Loucy (cell line): ENCODE measurements around the gene BPIFB1.

ENCODE experiments used
- H2AFZ ChIP-seq: fragments of 200-600 bp; sonication (generic); 2 replicates; pipeline ENCODE4 v1.6.0; 2016; ENCODE audit warnings: antibody characterized with exemption, mild to moderate bottlenecking, low read length, moderate library complexity
- H3F3A ChIP-seq: fragments of 200-600 bp; 2 replicates; pipeline ENCODE4 v1.6.0; 2016; ENCODE audit warnings: antibody characterized with exemption, low read depth, mild to moderate bottlenecking
- H3K27me3 ChIP-seq: fragments of 200-600 bp; sonication (generic); 2 replicates; pipeline ENCODE4 v1.6.1; 2014; ENCODE audit warnings: low read length, mild to moderate bottlenecking; ENCODE audit not compliant: insufficient read depth, poor library complexity, severe bottlenecking
- H3K36me3 ChIP-seq: fragments of 200-600 bp; sonication (generic); 2 replicates; pipeline ENCODE4 v1.6.1; 2016; ENCODE audit warnings: low read length; ENCODE audit not compliant: insufficient read depth
- H3K4me1 ChIP-seq: fragments of 200-600 bp; sonication (generic); 2 replicates; pipeline ENCODE4 v1.5.1; 2014; ENCODE audit warnings: low read length, mild to moderate bottlenecking; ENCODE audit not compliant: insufficient read depth, poor library complexity, severe bottlenecking
- H3K4me2 ChIP-seq: fragments of 200-600 bp; sonication (generic); 2 replicates; pipeline ENCODE4 v1.6.0; 2014; ENCODE audit warnings: antibody characterized with exemption, low read length, low read depth, mild to moderate bottlenecking; ENCODE audit not compliant: poor library complexity, severe bottlenecking
- H3K4me3 ChIP-seq: fragments of 200-600 bp; sonication (generic); 2 replicates; pipeline ENCODE4 v1.5.1; 2014; ENCODE audit warnings: low read length, mild to moderate bottlenecking, mixed read lengths; ENCODE audit not compliant: poor library complexity, severe bottlenecking
- H3K79me2 ChIP-seq: fragments of 200-600 bp; sonication (generic); 2 replicates; pipeline ENCODE4 v1.6.1; 2014; ENCODE audit warnings: low read length; ENCODE audit not compliant: insufficient read depth
- H3K9ac ChIP-seq: fragments of 200-600 bp; sonication (generic); 2 replicates; pipeline ENCODE4 v1.6.0; 2014; ENCODE audit warnings: mild to moderate bottlenecking, low read depth, low read length, moderate library complexity; ENCODE audit not compliant: poor library complexity, severe bottlenecking
- H3K9me2 ChIP-seq: fragments of 200-600 bp; sonication (generic); replicated peaks from 2 replicates; pipeline ENCODE4 v1.6.1; 2016; ENCODE audit warnings: low read depth, low read length, mixed read lengths
- H3K9me3 ChIP-seq: fragments of 200-600 bp; sonication (generic); 2 replicates; pipeline ENCODE4 v1.6.1; 2014; ENCODE audit warnings: mild to moderate bottlenecking, antibody characterized with exemption, low read length, low read depth; ENCODE audit not compliant: insufficient read depth
- H4K20me1 ChIP-seq: fragments of 200-600 bp; sonication (generic); 2 replicates; pipeline ENCODE4 v1.6.0; 2014; ENCODE audit warnings: antibody characterized with exemption, low read length, mild to moderate bottlenecking; ENCODE audit not compliant: insufficient read depth, poor library complexity, severe bottlenecking
- EZH2phosphoT487 ChIP-seq: fragments of 200-600 bp; IDR thresholded peaks from 2 replicates; pipeline ENCODE4 v1.6.1; 2018; ENCODE audit warnings: antibody characterized with exemption, mild to moderate bottlenecking, moderate library complexity, borderline replicate concordance
- TF ChIP-seq, protein P1 (sequence below): fragments of 200-600 bp; sonication (generic); conservative IDR thresholded peaks from 2 replicates; pipeline ENCODE4 v1.5.1; 2014; ENCODE audit warnings: mild to moderate bottlenecking, antibody characterized with exemption, low read length

BPIFB1 gene

DNA sequence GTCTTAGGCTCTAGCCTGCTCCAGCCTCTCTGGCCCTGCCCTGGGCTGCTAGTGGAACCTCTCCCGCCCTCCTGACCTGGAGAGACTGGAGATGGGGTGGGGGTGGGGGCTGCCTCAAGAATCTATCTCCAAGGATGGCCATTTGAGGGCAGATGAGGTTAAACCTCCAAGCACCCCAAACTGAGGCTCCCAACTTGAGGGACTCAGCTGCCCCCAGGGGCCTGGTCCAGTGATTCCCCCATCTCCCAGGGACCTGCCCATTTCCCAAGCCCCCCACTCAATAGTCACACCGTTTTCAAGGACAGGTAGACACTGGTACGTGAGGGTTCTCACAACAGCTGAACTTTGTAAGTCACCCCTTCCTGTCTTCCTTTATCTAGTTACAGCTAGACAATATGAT is 7.1 kb upstream of the BPIFB1 start:
- Histone ChIP-seq H3K9ac (no peak overlapping the region), H3K9me2 (no peaks in the 10 kb centered on the region), H3K4me2 (no peak overlapping the region), H3K9me3 (no peaks in the 10 kb centered on the region), H3K4me3 (no peak overlapping the region), H2AFZ (no peak overlapping the region), H3K36me3 (no peaks in the 10 kb centered on the region), H3K4me1 (no peaks in the 10 kb centered on the region), H3K79me2 (no peaks in the 10 kb centered on the region), H3F3A (no peaks in the 10 kb centered on the region), H4K20me1 (no peaks in the 10 kb centered on the region), H3K27me3 (no peaks in the 10 kb centered on the region)
- no peak for TF ChIP-seq EZH2phosphoT487
- TF ChIP-seq, protein P1, sequence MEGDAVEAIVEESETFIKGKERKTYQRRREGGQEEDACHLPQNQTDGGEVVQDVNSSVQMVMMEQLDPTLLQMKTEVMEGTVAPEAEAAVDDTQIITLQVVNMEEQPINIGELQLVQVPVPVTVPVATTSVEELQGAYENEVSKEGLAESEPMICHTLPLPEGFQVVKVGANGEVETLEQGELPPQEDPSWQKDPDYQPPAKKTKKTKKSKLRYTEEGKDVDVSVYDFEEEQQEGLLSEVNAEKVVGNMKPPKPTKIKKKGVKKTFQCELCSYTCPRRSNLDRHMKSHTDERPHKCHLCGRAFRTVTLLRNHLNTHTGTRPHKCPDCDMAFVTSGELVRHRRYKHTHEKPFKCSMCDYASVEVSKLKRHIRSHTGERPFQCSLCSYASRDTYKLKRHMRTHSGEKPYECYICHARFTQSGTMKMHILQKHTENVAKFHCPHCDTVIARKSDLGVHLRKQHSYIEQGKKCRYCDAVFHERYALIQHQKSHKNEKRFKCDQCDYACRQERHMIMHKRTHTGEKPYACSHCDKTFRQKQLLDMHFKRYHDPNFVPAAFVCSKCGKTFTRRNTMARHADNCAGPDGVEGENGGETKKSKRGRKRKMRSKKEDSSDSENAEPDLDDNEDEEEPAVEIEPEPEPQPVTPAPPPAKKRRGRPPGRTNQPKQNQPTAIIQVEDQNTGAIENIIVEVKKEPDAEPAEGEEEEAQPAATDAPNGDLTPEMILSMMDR, result no peak

DNA sequence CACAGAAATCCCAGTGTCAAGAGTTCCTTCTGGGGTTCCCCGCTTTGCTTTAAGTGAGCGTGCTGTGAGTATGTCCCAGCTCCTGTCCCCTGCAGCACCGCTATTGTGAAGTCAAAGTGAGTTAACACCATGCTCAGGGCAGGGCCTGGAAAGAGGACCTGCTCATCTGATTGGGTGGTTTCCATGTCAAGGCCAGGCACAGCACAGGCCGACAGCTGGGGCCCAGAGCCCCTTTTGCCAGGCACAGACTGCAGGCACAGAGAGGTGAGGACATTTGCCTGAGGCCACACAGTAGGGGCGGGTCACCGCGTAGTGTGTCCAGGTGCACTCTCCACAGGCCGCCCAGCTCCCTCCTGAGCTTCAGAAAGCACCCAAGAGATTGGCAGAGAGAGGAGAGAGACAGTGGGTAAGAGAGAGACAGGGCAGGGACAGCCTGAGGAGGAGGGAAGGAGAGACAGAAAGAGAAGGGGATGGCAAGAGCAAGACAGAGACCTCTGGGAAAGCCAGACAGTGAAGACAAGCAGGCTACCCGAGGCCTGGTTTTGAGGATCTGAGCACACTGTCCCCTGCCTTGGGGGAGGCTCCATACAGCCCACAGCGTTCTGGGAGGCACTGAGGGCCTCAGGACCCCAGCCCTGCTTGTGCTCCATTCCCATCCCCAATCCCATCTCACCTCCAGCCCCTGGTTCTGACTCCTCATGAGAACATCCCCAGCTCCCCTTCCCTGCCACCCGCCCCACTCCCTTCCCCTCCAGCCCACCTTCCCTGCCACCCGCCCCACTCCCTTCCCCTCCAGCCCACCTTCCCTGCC is 6.5 kb upstream of the BPIFB1 start:
- Histone ChIP-seq H3K9me2 (no peaks in the 10 kb centered on the region), H4K20me1 (no peaks in the 10 kb centered on the region), H3K27me3 (no peaks in the 10 kb centered on the region), H3K4me3 (no peak overlapping the region), H3K79me2 (no peaks in the 10 kb centered on the region), H3K4me1 (no peaks in the 10 kb centered on the region), H2AFZ (no peak overlapping the region), H3F3A (no peaks in the 10 kb centered on the region), H3K36me3 (no peaks in the 10 kb centered on the region), H3K9ac (no peak overlapping the region), H3K4me2 (no peak overlapping the region), H3K9me3 (no peaks in the 10 kb centered on the region)
- TF ChIP-seq, protein P1, result no peak
- no peak for TF ChIP-seq EZH2phosphoT487

DNA sequence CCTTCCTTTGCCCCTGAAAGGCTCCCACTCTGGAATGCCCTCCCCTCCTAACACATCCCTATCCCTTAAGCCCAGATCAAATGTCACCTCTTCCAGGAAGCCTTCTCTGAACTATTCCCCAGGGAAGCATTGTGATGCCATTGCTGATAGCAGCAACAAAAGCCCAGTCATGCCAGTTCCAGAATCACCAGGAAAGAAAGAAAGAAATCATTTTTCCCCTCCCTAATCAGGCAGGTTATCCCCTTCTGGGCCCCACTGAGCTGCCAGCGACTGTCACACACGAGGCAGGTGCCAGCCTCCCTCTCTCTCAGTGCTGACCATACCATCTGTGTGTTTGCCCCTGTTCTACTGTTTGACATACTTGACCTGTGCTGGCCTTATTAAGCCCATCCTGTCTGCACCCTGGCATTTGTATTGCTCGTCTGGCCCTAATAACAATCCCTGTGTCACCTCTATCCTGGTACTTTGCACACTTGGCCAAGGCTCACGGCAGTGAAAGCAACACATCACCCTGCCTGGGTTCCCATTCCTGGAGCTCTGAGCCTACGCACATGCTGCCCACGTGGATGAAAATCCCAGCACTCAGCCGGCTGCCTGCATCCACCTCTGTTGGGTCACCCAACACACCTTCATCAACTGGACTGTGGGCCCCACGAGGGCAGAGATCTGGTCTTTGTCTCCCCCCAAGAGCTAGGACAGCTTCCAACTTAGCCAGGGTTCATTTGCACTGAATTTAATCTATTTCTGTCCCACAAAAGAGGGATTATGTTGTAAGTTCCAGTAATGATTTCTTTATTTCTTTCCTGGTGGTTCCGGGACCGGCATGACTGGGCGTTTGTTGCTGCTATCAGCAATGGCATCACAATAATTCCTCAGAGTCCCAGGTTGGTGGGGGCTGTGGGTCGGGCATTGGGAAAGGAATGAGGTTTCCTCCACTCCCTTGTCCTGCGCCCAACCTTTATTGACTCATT is 5.3 kb upstream of the BPIFB1 start:
- Histone ChIP-seq H3K4me1 (no peaks in the 10 kb centered on the region), H3K9ac (no peak overlapping the region), H3F3A (no peaks in the 10 kb centered on the region), H3K36me3 (no peaks in the 10 kb centered on the region), H3K9me2 (no peaks in the 10 kb centered on the region), H3K9me3 (no peaks in the 10 kb centered on the region), H3K4me3 (no peak overlapping the region), H3K79me2 (no peaks in the 10 kb centered on the region), H3K4me2 (no peak overlapping the region), H4K20me1 (no peaks in the 10 kb centered on the region), H2AFZ (no peak overlapping the region), H3K27me3 (no peaks in the 10 kb centered on the region)
- TF ChIP-seq EZH2phosphoT487, result no peak
- TF ChIP-seq, protein P1, result no peak
